ENCODE measurements around the gene TMA16.

GRCh38 chr4:163566257-163566796, 71.8 kb downstream of the TMA16 start:
- TF ChIP-seq CTCF (IDR thresholded peaks at IDR 0.05) = no peak
- TF ChIP-seq POLR2AphosphoS5 (IDR thresholded peaks at IDR 0.05) = no peak
